HG02798 (cell line): ENCODE measurements around the gene CMSS1.

Experiments
- ATAC-seq: cut with Tn5 transposase; IDR thresholded peaks from one replicate; pipeline ENCODE4 v1.9.1; 2021; ENCODE audit warnings: mild to moderate bottlenecking; ENCODE audit not compliant: unreplicated experiment, poor library complexity

Gene CMSS1

GRCh38 chr3:100008081-100008698, 190.5 kb downstream of the CMSS1 start:
- ATAC-seq = no peak

- ATAC-seq = no peak
Measured at GRCh38 chr3:100009276-100010086, 191.8 kb downstream of the CMSS1 start.

- ATAC-seq = no peak
Measured at GRCh38 chr3:100010087-100010417, 192.4 kb downstream of the CMSS1 start.

- ATAC-seq = no peak
Measured at GRCh38 chr3:100018806-100019205, 201.1 kb downstream of the CMSS1 start.

GRCh38 chr3:100019719-100020118, 202.1 kb downstream of the CMSS1 start:
- ATAC-seq = no peak

- ATAC-seq = no peak
Measured at GRCh38 chr3:100020876-100021644, 203.4 kb downstream of the CMSS1 start.

- ATAC-seq = no peak
Measured at GRCh38 chr3:100022506-100022905, 204.8 kb downstream of the CMSS1 start.

GRCh38 chr3:100023150-100023549, 205.5 kb downstream of the CMSS1 start:
- no peak for ATAC-seq

- no peak for ATAC-seq
Measured at GRCh38 chr3:100023595-100023994, 205.9 kb downstream of the CMSS1 start.

- no peak for ATAC-seq
Measured at GRCh38 chr3:100024520-100025303, 207.1 kb downstream of the CMSS1 start.

- ATAC-seq = no peak
Measured at GRCh38 chr3:100027321-100027720, 209.7 kb downstream of the CMSS1 start.

- ATAC-seq = no peak
Measured at GRCh38 chr3:100029052-100029451, 211.4 kb downstream of the CMSS1 start.

GRCh38 chr3:100029689-100030088, 212.0 kb downstream of the CMSS1 start:
- ATAC-seq = no peak

GRCh38 chr3:100030346-100030745, 212.7 kb downstream of the CMSS1 start:
- ATAC-seq = peak; percentile 36

GRCh38 chr3:100030914-100031425, 213.3 kb downstream of the CMSS1 start:
- ATAC-seq = no peak

- ATAC-seq = no peak
Measured at GRCh38 chr3:100032243-100032642, 214.6 kb downstream of the CMSS1 start.

GRCh38 chr3:100033184-100033583, 215.5 kb downstream of the CMSS1 start:
- ATAC-seq = no peak

GRCh38 chr3:100033903-100034471, 216.3 kb downstream of the CMSS1 start:
- ATAC-seq = no peak

GRCh38 chr3:100039075-100039474, 221.4 kb downstream of the CMSS1 start:
- no peak for ATAC-seq
